ENCODE data around the gene SLC2A13.
"Not testable (repeated sequence)": the region's sequence is repeated elsewhere in the genome, so short reads cannot be mapped to it uniquely, and the experiment has no call there.

SLC2A13 gene

DNA sequence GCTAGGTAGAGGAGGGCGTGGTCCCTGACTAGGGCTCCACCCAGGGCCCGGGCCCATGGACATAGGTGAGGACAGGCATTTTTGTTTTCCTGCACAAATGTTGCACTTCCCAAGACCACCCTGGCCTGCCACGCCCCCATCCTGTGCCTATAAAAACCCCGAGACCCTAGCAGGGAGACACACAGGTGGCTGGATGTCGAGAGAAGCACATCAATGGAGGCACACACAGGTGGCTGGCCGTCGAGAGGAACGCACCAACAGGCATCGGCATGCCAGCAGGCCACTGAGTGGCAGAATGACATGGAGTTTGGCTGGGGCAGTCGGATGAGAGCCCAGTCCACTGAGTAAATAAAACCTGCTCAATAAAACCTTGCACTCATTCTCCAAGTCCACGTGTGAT is 328.4 kb downstream of the SLC2A13 start:
- DNase-seq (ENCODE audit: low read depth): no peak
- Histone ChIP-seq H3K9me3 (ENCODE audit: control insufficient read depth, low read length) (no peaks in the 10 kb centered on the region), H3K4me3 (ENCODE audit: low read length) (no peak overlapping the region), H3K36me3 (ENCODE audit: control insufficient read depth, insufficient read depth, low read length, severe bottlenecking) (no peaks in the 10 kb centered on the region), H3K9ac (ENCODE audit: low read length) (no peak overlapping the region), H3K27me3 (replicated peaks; ENCODE audit: control insufficient read depth, insufficient read depth, low read length) (no peaks in the 10 kb centered on the region), H3K4me1 (ENCODE audit: control insufficient read depth, insufficient read depth, low read length) (peaks cover 14% of the 10 kb centered on the region)

DNA sequence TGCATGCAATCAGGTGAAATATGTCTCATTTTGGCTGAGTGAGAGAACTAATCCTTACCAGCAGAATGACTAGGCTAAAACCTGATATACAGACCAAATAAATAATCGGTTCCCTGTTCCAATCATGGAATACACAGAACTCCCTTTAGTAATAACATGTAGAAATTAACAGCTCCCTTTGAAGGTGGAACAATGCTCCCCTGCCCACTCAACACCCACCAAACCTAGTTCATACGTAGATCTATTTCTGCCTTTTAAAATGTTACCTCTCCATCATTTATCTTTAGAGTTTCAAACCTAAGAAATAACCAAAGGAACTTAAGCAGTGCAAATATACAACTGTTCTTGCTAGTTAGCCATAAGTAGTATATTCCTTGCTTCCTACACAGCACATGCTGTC is 332.6 kb downstream of the SLC2A13 start:
- no peak overlapping the region for H3K9ac ChIP-seq (ENCODE audit: low read length)
- H3K27me3 ChIP-seq (replicated peaks; ENCODE audit: control insufficient read depth, insufficient read depth, low read length): no peaks in the 10 kb centered on the region
- DNase-seq (ENCODE audit: low read depth): no peak
- peaks cover 12% of the 10 kb centered on the region for H3K4me1 ChIP-seq (ENCODE audit: control insufficient read depth, insufficient read depth, low read length)
- H3K36me3 ChIP-seq (ENCODE audit: control insufficient read depth, insufficient read depth, low read length, severe bottlenecking): no peaks in the 10 kb centered on the region
- no peaks in the 10 kb centered on the region for H3K9me3 ChIP-seq (ENCODE audit: control insufficient read depth, low read length)
- H3K4me3 ChIP-seq (ENCODE audit: low read length): no peak overlapping the region

DNA sequence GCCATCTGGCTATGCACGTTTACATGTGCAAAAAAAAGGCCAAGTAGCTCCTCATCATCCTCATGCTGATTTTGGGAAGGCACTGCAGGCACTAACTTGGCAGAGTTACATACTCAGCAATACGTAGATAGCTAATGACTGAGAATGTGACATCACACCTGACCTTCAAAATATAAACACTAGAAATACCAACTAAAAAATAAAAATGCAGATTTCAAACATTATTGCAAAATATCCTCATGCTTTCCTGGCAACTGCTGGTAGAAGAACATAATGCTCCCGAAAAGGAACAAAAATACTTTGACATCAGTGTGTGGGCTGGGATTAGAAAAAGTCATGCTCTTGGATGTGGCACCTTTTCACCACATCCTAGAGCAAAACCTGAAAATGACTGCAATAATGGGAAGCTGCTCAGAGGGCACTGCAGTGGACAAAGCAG is 333.0 kb downstream of the SLC2A13 start:
- no peaks in the 10 kb centered on the region for H3K27me3 ChIP-seq (replicated peaks; ENCODE audit: control insufficient read depth, insufficient read depth, low read length)
- H3K4me1 ChIP-seq (ENCODE audit: control insufficient read depth, insufficient read depth, low read length): peaks cover 12% of the 10 kb centered on the region
- H3K36me3 ChIP-seq (ENCODE audit: control insufficient read depth, insufficient read depth, low read length, severe bottlenecking): no peaks in the 10 kb centered on the region
- H3K9ac ChIP-seq (ENCODE audit: low read length): no peak overlapping the region
- DNase-seq (ENCODE audit: low read depth): peak; percentile 65
- H3K4me3 ChIP-seq (ENCODE audit: low read length): no peak overlapping the region
- no peaks in the 10 kb centered on the region for H3K9me3 ChIP-seq (ENCODE audit: control insufficient read depth, low read length)

DNA sequence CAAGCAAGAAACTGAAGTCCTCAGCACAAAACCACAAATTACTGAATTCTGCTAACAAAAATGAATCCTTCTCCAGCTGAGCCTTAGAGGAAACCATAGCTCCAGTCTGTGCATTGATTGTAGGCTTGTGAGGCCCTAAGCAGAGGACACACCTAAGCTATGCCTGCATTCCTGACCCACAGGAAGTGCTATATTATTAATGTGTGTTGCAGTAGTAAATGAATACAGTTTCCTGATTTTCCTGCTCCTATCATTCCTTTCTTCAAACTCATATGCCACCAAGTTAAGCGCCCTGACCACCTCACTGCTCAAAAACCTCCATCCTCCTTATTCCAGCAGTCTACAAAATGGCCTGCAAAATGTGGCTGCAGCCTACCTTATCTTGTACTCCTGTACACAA is 334.4 kb downstream of the SLC2A13 start:
- Histone ChIP-seq H3K9ac (ENCODE audit: low read length) (no peak overlapping the region), H3K4me3 (ENCODE audit: low read length) (no peak overlapping the region), H3K27me3 (replicated peaks; ENCODE audit: control insufficient read depth, insufficient read depth, low read length) (no peaks in the 10 kb centered on the region), H3K4me1 (ENCODE audit: control insufficient read depth, insufficient read depth, low read length) (peaks cover 17% of the 10 kb centered on the region), H3K36me3 (ENCODE audit: control insufficient read depth, insufficient read depth, low read length, severe bottlenecking) (no peaks in the 10 kb centered on the region), H3K9me3 (ENCODE audit: control insufficient read depth, low read length) (no peaks in the 10 kb centered on the region)
- DNase-seq (ENCODE audit: low read depth): no peak

DNA sequence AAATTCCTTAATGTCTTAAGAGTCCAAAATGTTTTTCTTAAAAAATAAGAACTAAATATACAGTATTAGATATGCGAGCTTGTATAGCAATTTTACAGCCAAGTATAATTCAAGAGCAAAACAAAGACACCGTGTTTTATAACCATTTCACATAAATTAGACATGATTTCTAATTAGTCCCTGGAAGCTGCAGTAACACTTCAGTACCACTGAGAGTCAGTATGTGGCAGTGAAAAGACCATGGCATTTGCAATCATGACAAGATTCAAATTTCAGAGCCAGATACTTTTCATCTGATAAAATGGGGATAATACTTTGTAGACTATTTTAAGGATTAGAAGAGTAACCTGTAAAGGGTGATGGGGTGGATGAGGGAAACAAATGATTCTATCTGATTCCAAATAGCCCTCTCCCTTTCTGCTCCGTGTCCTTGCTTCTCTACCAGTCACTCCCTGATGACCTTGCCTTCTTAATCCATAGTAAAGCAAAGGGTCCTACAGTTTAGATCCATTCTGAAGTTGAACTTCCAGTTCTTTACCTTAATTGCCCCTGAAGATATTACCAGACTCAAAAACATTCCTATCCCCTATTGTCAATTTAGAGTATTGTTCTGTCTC is 340.8 kb downstream of the SLC2A13 start:
- H3K4me1 ChIP-seq (ENCODE audit: control insufficient read depth, insufficient read depth, low read length): peaks cover 5% of the 10 kb centered on the region
- H3K36me3 ChIP-seq (ENCODE audit: control insufficient read depth, insufficient read depth, low read length, severe bottlenecking): no peaks in the 10 kb centered on the region
- H3K9me3 ChIP-seq (ENCODE audit: control insufficient read depth, low read length): no peaks in the 10 kb centered on the region
- H3K4me3 ChIP-seq (ENCODE audit: low read length): no peak overlapping the region
- H3K9ac ChIP-seq (ENCODE audit: low read length): no peak overlapping the region
- peak; percentile 82 for DNase-seq (ENCODE audit: low read depth)
- no peaks in the 10 kb centered on the region for H3K27me3 ChIP-seq (replicated peaks; ENCODE audit: control insufficient read depth, insufficient read depth, low read length)

DNA sequence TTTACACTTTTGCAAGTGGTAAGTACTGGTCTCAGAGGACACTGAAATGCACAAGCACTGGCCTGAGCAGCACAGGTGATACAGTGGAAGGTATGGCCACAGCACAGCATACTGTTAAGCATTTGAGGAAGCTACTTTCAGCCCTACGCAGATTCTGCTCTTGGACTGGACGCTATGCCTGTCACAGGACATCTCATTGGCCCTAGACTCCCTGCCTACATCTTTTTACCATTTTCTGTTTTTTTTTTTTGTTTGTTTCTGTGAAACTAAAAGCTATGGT is 342.1 kb downstream of the SLC2A13 start:
- H3K9me3 ChIP-seq (ENCODE audit: control insufficient read depth, low read length): no peaks in the 10 kb centered on the region
- no peak for DNase-seq (ENCODE audit: low read depth)
- H3K9ac ChIP-seq (ENCODE audit: low read length): no peak overlapping the region
- peaks cover 5% of the 10 kb centered on the region for H3K4me1 ChIP-seq (ENCODE audit: control insufficient read depth, insufficient read depth, low read length)
- no peaks in the 10 kb centered on the region for H3K27me3 ChIP-seq (replicated peaks; ENCODE audit: control insufficient read depth, insufficient read depth, low read length)
- no peak overlapping the region for H3K4me3 ChIP-seq (ENCODE audit: low read length)
- no peaks in the 10 kb centered on the region for H3K36me3 ChIP-seq (ENCODE audit: control insufficient read depth, insufficient read depth, low read length, severe bottlenecking)

DNA sequence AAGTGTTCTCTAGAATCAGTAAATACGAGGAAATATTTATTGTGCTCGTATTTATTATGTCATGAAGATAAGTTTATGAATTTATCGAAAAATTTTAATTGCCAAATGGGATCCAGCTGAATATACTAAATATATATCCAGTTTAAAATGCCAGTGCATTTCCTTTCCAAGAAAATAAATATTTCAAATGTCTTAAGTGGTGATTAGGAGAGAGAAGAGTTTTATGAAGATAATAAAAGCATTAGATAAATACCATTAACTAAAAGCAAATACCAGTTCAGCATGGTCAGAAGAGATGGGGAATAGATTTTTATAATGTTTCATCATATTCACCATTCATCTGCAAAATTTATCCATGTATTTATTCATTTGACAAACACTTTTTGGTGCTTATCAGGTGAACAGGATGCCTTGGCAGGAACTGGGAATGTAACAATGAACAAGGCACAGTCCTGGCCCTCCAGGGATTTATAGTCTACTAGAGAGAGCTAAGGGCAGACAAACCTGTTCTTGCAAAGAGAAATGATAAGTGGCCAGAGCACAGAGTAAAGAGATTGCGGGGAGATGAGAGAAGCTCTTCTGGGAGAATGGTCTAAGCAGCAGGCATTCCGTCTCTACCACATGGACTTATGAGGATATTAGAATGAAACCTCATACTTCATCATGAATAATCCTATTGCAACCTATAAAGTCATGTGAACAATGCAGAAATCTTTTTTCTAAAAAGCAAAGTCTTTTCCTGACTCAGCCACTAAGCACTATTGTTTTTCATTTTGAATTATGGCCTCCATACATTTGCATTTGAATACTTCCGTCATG is 342.6 kb downstream of the SLC2A13 start:
- H3K36me3 ChIP-seq (ENCODE audit: control insufficient read depth, insufficient read depth, low read length, severe bottlenecking): no peaks in the 10 kb centered on the region
- no peaks in the 10 kb centered on the region for H3K9me3 ChIP-seq (ENCODE audit: control insufficient read depth, low read length)
- no peak overlapping the region for H3K9ac ChIP-seq (ENCODE audit: low read length)
- peaks cover 5% of the 10 kb centered on the region for H3K4me1 ChIP-seq (ENCODE audit: control insufficient read depth, insufficient read depth, low read length)
- H3K4me3 ChIP-seq (ENCODE audit: low read length): no peak overlapping the region
- no peak for DNase-seq (ENCODE audit: low read depth)
- H3K27me3 ChIP-seq (replicated peaks; ENCODE audit: control insufficient read depth, insufficient read depth, low read length): no peaks in the 10 kb centered on the region

DNA sequence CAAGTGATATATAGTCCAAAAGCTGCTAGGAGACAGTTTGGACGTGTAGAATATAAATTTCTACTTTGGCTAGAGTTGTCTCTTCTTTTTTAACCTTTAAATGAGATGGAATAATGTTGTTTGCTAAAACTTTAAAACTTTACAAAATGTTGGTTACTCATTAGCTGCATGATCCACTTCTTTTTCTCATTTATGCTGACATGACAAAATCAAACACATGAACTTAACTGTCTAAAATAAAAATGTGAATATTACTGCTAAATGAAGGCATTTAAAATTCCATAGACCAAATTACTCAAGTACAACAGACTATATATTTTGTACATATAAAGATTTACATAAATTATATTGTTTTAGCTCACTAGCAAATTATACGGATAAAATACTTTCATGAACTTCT is 350.4 kb downstream of the SLC2A13 start:
- H3K4me1 ChIP-seq (ENCODE audit: control insufficient read depth, insufficient read depth, low read length): no peaks in the 10 kb centered on the region
- H3K9me3 ChIP-seq (ENCODE audit: control insufficient read depth, low read length): no peaks in the 10 kb centered on the region
- no peak for DNase-seq (ENCODE audit: low read depth)
- H3K27me3 ChIP-seq (replicated peaks; ENCODE audit: control insufficient read depth, insufficient read depth, low read length): no peaks in the 10 kb centered on the region
- no peak overlapping the region for H3K9ac ChIP-seq (ENCODE audit: low read length)
- H3K36me3 ChIP-seq (ENCODE audit: control insufficient read depth, insufficient read depth, low read length, severe bottlenecking): peaks cover 2% of the 10 kb centered on the region
- no peak overlapping the region for H3K4me3 ChIP-seq (ENCODE audit: low read length)

DNA sequence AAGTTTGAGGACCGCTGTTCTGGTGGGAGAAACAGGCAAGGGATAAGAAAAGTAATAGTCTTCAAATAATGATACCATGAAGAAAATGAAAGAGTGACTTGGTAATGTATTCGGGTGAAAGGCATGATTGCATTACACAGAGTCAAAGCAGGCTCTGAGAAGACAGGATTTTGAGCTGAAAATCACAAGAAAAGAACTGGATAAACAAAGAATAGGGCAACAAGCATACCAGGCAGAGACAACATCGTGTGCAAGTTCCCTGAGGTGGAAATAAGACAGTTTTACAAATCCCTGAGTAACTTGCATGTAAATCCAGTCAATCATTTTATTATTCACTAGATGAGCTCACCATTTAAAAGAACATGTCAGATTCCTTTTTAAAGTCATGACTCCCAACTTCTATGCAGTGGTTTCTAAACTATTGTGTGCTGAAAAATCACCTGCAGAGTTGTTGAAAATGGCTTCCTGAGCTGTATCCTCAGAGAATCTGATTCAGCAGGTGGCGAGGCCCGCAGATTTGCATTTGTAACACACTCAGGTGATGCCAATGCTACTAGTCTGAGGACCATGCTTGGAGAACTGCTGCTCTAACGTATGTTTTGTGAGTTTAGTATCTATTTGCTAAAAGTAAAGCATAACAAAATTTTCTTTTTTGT is 353.3 kb downstream of the SLC2A13 start:
- no peaks in the 10 kb centered on the region for H3K27me3 ChIP-seq (replicated peaks; ENCODE audit: control insufficient read depth, insufficient read depth, low read length)
- no peak for DNase-seq (ENCODE audit: low read depth)
- no peak overlapping the region for H3K9ac ChIP-seq (ENCODE audit: low read length)
- peaks cover 2% of the 10 kb centered on the region for H3K36me3 ChIP-seq (ENCODE audit: control insufficient read depth, insufficient read depth, low read length, severe bottlenecking)
- no peaks in the 10 kb centered on the region for H3K9me3 ChIP-seq (ENCODE audit: control insufficient read depth, low read length)
- H3K4me3 ChIP-seq (ENCODE audit: low read length): no peak overlapping the region
- H3K4me1 ChIP-seq (ENCODE audit: control insufficient read depth, insufficient read depth, low read length): no peaks in the 10 kb centered on the region

DNA sequence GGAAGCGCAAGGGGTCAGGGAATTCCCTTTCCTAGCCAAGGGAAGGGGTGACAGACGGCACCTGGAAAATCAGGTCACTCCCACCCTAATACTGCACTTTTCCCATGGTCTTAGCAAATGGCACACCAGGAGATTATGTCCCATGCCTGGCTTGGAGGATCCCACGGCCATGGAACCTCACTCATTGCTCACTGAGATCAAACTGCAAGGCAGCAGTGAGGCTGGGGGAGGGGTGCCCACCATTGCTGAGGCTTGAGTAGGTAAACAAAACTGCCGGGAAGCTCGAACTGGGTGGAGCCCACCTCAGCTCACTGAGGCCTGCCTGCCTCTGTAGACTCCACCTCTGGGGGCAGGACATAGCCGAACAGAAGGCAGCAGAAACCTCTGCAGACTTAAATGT is 359.7 kb downstream of the SLC2A13 start:
- H3K4me1 ChIP-seq (ENCODE audit: control insufficient read depth, insufficient read depth, low read length); DNase-seq (ENCODE audit: low read depth); H3K4me3 ChIP-seq (ENCODE audit: low read length); H3K27me3 ChIP-seq (replicated peaks; ENCODE audit: control insufficient read depth, insufficient read depth, low read length); H3K9ac ChIP-seq (ENCODE audit: low read length); H3K36me3 ChIP-seq (ENCODE audit: control insufficient read depth, insufficient read depth, low read length, severe bottlenecking); H3K9me3 ChIP-seq (ENCODE audit: control insufficient read depth, low read length): not testable (repeated sequence)

DNA sequence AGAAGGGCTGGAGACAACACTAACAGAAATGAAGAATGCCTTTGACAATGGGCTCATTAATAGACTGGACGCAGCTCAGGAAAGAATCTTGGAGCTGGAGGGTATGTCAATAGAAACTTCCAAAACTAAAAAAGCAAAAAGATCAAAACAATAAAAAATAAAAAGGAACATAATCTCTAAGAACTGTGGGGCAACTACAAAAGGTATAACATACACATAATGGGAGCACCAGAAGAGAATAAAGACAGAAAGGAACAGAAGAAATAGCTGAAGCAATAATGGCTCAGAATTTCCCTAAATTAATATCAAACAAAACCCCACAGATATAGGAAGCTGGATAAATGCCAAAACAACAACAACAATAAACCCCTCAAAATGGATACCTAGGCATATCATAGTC is 362.2 kb downstream of the SLC2A13 start:
- Histone ChIP-seq H3K4me1 (ENCODE audit: control insufficient read depth, insufficient read depth, low read length) (no peaks in the 10 kb centered on the region), H3K36me3 (ENCODE audit: control insufficient read depth, insufficient read depth, low read length, severe bottlenecking) (no peaks in the 10 kb centered on the region), H3K9ac (ENCODE audit: low read length) (no peak overlapping the region), H3K4me3 (ENCODE audit: low read length) (no peak overlapping the region), H3K9me3 (ENCODE audit: control insufficient read depth, low read length) (peaks cover 2% of the 10 kb centered on the region), H3K27me3 (replicated peaks; ENCODE audit: control insufficient read depth, insufficient read depth, low read length) (no peaks in the 10 kb centered on the region)
- DNase-seq (ENCODE audit: low read depth): no peak
